ENCODE data around the gene ANKS1B. TPM values are rescaled to one million over a fixed set of nuclear protein-coding genes. Genes with fewer than 3 reads are reported as not detected.
A peak's percentile ranks its signal among the peaks of the same experiment; 100 is the strongest.

Gene ANKS1B
- total RNA-seq, 1 experiment from 2014 or later, result 5.6 TPM

DNA sequence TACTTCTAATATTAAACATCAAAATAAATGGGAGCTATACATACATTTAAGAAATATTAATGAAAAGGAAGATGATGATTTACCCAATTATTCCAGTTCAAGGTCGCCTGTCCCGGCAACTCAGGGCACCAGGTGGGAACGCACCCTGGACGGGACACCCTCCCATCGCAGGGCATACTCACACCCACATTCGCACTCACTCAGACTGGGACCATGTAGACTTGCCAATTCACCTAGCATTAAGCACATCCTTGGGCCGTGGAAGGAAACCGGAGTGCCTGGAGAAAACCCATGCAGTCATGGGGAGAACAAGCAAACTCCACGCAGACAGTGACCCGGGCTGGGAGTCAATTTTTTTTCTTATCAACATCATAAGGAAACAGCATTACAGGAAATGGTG lies 864.8 kb downstream of the ANKS1B start:
- in situ Hi-C loops (cut with HindIII; ENCODE audit: low pct_unique_long_range_greater_than_20kb, low sequenced_read_pairs), result no loop called here

DNA sequence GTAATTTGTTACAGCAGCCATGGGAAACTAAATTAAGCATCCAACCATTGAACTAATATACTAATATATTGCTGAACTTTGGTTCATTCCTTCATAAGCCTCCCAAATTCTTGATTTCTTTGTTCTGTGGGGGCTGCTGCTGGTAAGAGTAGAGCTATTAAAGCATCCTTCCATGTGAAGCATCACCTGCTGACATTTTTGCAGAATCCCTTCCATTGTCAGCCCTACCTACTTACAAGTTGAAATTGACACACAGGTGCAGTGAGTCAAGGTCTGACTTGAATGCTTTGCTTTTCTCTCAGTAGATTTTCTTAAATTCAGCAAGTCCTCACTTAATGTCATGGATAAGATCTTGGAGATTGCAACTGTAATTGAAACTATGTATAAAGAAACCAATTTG lies 865.3 kb downstream of the ANKS1B start:
- in situ Hi-C loops (cut with HindIII; ENCODE audit: low pct_unique_long_range_greater_than_20kb, low sequenced_read_pairs), result no loop called here
- DNase-seq (ENCODE audit: low read depth), result no peak

More for the DNA sequence above, 864.8 kb downstream of the ANKS1B start:
- DNase-seq (ENCODE audit: low read depth), result no peak

DNA sequence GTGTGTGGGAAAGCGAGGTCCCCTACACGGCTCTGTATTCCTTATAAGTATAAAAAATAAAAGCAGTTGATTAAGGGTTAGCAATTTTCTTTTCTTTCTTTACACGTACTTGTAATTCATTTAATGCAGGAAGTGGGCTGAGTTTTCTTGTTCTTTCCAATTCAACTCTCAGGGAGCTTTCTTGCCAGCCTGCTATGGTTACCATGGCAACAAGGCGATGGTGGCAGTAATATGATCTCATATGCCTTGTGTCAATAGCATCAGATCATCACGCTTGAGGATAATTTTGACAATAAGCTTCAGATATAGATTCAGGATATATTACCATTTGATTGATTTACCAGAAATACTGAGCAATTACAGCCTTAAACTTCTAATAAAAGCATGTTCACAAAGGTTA lies 873.1 kb downstream of the ANKS1B start:
- no peak for DNase-seq (ENCODE audit: low read depth)
- in situ Hi-C loops (cut with HindIII; ENCODE audit: low pct_unique_long_range_greater_than_20kb, low sequenced_read_pairs), result no loop called here

DNA sequence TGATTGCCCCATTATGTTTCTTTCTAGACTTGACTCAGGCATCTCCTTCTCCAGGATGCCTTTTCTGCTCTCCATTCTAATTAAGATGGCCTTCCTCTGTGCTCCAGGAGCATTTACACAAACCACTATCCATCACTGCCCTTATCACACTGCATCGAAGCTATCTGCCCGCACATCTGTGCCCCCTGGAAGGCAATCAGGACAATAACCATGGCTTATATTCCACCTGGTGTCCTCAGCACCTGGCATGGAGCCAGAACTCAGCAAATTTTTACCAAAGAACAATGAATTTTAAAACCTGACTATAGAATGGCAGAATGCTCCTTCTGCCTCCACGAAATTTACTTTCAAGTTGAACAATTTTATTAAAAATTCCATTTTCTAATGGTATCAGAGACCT lies 873.9 kb downstream of the ANKS1B start:
- in situ Hi-C loops (cut with HindIII; ENCODE audit: low pct_unique_long_range_greater_than_20kb, low sequenced_read_pairs), result no loop called here
- no peak for DNase-seq (ENCODE audit: low read depth)

DNA sequence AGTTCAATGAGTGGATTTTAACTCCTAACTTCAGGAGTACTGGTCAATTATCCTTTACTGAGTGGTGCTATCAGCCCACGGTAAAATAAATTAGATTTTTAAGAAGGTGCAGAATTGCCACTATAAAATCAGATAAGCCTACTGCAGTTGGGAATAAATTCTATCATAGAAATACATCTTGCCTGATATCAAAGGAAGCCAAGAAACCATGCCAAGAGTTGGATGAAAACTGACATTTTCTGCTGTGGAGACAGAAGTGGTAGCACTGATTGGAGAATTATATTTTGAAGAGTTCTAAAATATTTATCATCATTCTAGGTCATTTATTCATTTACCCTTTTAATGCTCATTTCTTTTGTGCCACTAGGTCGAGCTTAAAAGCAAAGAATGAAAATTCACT lies 874.5 kb downstream of the ANKS1B start:
- DNase-seq (ENCODE audit: low read depth), result no peak
- in situ Hi-C loops (cut with HindIII; ENCODE audit: low pct_unique_long_range_greater_than_20kb, low sequenced_read_pairs), result no loop called here

DNA sequence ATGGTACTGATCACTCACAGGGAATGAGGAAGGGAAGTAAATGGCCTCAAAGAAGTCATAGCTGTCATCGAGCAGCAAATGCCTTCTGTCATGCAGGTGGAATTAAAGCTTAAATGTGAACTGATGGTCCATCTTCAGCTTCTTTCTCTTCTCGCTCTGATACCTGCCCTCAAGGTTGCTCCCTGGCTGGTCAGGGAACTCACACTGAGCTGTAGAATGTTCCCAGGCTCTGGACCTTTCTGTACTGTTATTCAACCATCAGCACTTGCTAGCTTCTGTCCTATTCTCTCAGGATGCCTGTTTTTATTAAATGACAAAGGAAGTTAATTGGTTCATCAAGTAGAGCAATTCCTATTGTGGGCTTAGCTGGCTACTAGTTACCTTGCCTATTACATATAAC lies 875.8 kb downstream of the ANKS1B start:
- no peak for DNase-seq (ENCODE audit: low read depth)
- in situ Hi-C loops (cut with HindIII; ENCODE audit: low pct_unique_long_range_greater_than_20kb, low sequenced_read_pairs), result no loop called here

DNA sequence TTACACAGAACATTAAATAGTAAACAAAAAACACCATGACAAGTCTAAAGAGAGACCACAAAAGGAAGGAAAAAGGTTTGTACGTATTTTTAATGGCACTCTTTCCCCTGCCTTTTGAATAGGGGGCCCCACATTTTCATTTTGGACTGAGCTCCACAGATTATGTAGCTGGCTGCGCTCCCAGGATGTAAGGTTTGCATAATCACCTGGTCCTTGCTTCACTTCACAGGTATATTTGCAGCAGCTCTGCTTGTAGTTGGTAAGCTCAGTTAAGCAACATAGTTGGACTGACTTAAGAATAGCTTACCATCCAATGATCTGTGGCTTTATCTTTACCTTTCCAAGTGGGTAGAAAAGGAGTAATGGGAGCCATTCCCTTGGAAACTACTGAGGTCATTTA lies 885.0 kb downstream of the ANKS1B start:
- in situ Hi-C loops (cut with HindIII; ENCODE audit: low pct_unique_long_range_greater_than_20kb, low sequenced_read_pairs), result no loop called here
- no peak for DNase-seq (ENCODE audit: low read depth)

DNA sequence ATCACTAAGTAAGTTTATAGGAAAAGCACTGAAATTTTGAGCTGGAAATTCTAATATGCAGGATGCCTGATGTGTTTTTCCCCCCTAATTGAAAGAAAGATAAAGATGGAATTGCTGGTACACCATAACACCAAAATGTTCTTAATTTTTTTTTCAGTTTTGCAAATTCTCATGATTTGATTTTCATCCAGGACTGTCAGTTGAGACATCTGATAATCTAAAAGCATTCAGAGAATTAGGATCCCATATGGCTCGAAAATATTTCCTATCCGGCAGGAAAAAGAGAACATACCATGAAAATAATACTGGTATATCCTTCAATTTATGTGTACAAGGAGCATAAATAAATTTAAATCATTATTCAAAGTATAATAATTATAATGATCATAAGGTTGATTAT lies 887.6 kb downstream of the ANKS1B start:
- DNase-seq (ENCODE audit: low read depth), result no peak
- in situ Hi-C loops (cut with HindIII; ENCODE audit: low pct_unique_long_range_greater_than_20kb, low sequenced_read_pairs), result no loop called here

DNA sequence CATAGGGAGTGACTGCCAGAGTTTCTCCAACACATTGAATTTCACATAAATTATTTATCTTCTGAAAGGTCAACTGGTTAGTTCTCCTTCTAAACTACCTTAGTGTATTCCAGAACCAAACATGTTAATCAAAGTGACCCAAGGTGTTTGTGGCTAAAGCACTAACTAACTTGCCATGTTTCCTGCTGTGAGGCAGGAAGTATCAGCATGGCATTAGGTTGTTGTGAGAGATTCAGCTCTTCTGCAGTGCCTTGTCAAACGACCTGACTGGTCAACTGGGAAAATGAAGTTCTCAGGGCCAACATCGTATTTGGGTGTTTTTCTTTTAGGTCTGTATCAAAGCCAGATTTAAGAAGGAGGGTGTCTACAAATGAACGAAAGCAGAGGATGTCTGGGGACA lies 891.6 kb downstream of the ANKS1B start:
- no peak for DNase-seq (ENCODE audit: low read depth)
- in situ Hi-C loops (cut with HindIII; ENCODE audit: low pct_unique_long_range_greater_than_20kb, low sequenced_read_pairs), result no loop called here

DNA sequence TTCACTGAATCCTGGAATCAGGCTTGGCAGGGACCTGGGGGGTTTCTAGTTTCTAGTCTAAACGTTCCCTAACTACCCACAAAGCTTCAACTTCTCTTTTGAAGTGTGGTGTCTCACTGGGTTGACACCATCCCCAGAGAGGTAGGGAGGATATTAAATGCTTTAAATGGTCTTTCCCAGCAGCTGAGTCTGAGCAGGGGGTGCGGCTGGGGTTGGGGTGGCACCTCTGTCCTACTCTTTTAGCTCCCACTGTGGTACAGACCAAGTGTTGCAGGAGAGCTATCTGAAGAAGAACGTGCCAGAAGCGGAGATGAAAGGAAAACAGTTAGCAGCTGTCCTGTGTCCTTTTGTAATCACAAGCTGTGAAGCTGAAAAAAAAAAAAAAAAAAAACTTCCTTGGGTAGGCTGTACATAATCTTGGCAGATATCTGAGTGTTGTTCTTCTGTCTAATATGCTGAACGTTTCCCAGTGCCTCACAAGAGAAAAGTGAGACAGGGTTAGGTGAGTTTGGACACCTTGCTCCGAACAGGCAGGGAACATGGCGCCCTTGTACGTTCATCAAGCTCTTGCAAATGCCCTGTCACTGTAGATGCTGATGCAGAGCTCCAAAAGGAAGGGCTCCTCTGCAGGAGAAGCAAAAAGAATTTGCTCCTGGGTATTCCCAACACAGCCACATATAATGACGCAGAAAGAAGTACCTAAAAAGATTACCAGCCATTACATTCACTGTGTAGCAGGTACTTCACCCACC lies 892.5 kb downstream of the ANKS1B start:
- no peak for DNase-seq (ENCODE audit: low read depth)
- in situ Hi-C loops (cut with HindIII; ENCODE audit: low pct_unique_long_range_greater_than_20kb, low sequenced_read_pairs), result no loop called here

DNA sequence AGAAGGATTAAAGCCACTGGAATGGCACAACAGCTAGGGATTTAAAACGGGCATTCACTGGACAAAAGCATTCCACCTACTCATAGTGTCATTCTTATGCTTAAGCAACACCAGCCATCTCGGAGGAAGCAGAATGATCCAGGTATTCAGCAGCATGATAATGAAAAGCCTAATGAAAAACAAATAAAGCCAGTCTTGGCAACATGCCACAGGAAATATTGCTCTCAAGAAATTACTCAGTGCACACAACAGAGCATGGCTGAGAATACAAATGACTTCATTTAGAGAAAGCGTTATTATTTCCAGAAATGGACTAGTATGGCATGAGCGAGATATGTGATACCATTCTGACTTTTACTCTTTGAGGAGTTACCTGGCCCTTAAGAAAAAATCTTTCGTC lies 897.5 kb downstream of the ANKS1B start:
- in situ Hi-C loops (cut with HindIII; ENCODE audit: low pct_unique_long_range_greater_than_20kb, low sequenced_read_pairs), result no loop called here

DNA sequence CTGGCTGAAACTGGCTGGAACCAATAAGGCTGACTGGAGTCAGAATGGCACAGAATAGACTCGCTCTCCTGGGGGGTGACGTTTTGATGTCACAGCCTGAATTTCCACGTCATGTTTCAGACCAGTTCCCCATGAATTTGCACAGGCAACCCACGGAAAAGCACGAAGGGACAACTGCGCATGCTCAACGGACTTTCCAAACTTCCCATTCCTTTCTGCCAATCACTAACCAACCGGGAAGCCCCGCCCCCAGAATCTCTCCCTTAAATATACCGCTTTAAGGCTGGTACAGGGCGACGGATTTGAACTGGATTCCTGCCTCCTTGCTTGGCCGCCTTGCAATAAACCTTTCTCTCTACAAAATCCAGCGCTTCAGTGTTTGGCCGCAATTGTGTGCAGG lies 904.9 kb downstream of the ANKS1B start:
- in situ Hi-C loops (cut with HindIII; ENCODE audit: low pct_unique_long_range_greater_than_20kb, low sequenced_read_pairs), result no loop called here
- DNase-seq (ENCODE audit: low read depth), result no peak

More for the DNA sequence above, 897.5 kb downstream of the ANKS1B start:
- DNase-seq (ENCODE audit: low read depth), result peak; percentile 55

DNA sequence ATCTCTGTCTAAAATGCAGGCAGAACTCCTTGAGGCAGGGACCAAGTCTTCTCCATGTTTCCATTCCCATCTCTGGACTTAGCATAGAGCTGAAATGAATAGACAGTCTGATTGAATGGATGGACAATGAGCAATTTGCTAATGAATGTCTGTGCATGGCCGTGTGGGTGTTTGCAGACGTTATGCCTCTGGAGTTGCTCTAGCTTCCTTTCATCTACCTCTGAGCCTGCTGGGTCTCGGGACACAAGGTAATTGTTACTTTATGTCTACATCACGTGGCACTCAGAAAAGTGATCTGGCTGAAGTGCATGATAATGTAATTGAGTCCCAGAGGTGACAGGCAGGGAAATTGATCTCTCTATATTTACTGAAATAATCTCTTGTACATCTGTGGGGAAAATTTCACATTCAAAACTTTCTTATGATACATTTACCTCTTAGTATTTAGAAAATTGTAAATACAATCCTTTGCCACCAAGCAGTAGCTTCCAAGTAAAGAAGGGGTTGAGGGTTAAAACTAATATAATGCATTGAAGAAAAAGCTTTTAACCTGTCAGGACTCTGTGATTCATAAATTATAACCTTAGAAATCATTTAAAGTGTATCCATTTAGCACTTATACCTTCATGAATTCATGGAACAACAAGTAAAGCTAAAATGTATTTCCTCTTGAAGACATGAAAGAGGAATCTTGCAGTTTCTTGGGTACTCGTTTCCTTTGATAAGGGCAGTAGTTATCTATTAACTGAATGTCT lies 915.6 kb downstream of the ANKS1B start:
- in situ Hi-C loops (cut with HindIII; ENCODE audit: low pct_unique_long_range_greater_than_20kb, low sequenced_read_pairs), result no loop called here

DNA sequence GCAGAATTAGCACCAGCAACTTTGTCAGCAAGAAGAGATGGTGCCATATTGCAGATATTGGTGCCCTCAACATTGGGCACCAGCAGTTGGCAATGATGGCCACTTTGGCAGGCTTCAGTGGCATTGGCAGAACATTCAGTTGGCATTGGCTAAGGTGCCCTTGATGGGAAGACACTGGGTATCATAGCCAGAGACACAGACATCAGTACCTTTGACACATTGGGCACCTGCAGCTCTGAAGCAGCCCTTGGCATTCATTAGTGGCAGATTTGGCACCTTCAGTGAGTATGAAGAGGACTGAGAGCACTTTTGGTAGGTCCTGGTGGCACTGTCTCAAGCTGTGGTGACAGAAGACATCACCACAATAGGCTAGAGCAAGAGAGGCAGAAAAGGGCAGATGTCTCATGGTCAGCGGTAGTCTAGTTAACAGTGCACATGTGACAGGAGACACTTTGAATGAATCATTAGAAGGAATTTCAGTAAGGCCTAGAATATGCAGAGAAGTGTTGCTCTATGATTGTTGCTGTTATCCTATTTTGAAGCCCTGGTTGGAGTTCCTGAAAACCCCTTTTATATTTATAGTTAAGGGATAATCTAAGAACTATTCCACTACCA lies 917.5 kb downstream of the ANKS1B start:
- in situ Hi-C loops (cut with HindIII; ENCODE audit: low pct_unique_long_range_greater_than_20kb, low sequenced_read_pairs), result no loop called here
- no peak for DNase-seq (ENCODE audit: low read depth)

More for the DNA sequence above, 915.6 kb downstream of the ANKS1B start:
- DNase-seq (ENCODE audit: low read depth), result no peak

DNA sequence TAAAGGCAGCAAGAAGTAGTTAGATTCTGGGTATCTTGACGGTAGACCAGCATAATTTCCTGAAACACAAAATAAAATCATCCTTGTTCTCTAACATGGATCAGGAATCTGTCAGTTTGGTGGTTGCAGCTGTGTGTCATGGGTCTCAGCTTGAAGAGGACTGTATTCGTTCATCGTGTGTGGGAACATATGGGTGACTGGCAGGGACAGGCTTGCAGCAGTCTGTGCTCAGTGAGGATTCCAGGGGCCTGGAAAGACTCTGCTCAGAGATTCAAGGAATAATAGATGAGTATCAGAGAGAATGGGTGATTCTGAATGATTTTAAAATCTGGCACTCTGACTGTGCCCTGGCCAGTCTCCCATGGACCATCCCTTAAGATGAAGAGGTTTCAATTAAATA lies 918.0 kb downstream of the ANKS1B start:
- in situ Hi-C loops (cut with HindIII; ENCODE audit: low pct_unique_long_range_greater_than_20kb, low sequenced_read_pairs), result no loop called here
- DNase-seq (ENCODE audit: low read depth), result no peak

DNA sequence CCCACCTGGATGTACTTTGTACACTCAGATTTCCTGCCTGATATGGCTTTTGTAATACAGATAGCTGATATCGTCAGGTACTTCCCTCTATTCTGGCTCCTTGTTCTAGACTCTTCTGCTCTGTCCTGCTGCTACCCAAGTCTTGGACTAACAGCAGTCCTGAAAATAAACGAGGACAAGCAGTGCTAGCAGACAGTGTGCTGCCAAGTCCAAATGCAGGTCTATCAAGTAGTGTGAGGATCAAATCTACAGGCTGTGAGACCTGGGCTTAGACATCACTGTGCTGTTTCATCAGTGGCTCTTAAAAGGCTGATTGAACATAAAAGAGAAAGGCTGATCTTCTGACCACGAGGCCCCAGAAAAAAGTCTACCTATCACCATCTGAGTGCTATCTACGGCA lies 921.6 kb downstream of the ANKS1B start:
- no peak for DNase-seq (ENCODE audit: low read depth)
- in situ Hi-C loops (cut with HindIII; ENCODE audit: low pct_unique_long_range_greater_than_20kb, low sequenced_read_pairs), result no loop called here

DNA sequence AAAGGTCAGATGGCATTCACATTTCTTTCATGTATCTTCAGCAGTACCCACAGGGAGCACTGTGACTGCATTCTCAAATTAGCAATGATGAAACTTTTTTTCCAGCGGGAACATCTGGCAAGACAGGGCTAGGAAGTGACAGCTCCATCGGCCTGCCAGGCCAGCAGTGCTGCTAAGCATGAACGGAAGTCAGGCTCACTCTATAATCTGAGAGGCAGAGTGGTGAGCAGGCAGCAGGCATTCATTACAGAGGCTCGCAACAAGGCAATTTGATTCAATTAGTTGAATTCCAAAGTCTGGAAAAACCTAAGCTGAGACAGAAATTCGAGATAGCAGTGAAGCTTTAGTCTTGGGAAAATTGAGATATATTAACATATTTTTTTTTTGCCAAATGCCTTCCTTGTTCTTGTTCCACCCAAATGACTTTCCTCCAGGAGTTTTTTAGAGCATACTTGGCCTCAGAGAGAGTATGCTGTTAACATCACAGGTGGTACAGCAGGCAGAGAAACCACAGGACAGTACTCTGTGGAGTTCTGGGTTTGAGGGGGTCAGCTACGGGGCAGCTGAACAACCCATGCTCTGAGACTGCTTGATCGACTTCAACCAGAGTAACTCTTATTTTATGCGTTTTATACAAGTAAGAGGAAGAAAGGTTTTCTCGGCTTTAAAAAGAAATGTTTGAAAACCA lies 924.8 kb downstream of the ANKS1B start:
- DNase-seq (ENCODE audit: low read depth), result no peak
- in situ Hi-C loops (cut with HindIII; ENCODE audit: low pct_unique_long_range_greater_than_20kb, low sequenced_read_pairs), result no loop called here

DNA sequence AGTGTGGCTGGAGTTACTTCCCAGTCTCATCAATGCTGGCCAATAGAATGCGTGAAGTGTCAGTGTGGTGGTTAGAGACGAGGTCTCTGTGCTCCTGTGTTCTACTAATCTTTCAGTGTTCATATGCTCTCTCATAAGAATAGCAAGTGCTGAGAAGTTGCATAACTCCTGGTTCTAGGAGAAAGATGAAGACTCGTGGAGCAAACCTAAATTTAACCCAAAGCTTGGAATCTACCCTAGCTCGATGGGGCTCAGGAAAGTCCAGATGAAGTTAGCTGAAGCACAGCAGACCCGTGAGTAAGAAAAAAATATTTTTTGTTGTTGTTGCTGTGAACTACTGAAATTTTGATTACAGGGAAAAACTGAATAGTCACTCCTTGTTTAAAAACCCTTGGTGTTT lies 927.1 kb downstream of the ANKS1B start:
- DNase-seq (ENCODE audit: low read depth), result no peak
- in situ Hi-C loops (cut with HindIII; ENCODE audit: low pct_unique_long_range_greater_than_20kb, low sequenced_read_pairs), result no loop called here

DNA sequence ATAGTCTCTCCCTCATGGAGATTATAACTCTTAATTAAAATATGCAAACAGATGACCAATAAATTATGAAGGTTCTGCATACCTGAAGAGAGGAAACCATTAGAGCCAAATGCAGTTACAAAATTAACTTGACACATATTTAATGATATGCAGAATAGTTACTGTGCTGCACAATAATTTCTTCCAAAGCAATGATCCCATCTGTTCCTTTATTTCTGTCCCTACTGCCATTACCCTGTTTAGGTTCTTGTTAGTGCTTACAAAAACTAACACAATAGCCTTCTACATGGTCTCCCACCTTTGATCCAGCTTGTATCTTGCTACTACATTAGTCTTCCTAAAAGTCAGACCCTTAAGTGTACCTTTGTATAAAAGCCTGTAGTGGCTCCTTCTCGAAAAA lies 928.5 kb downstream of the ANKS1B start:
- no peak for DNase-seq (ENCODE audit: low read depth)
- in situ Hi-C loops (cut with HindIII; ENCODE audit: low pct_unique_long_range_greater_than_20kb, low sequenced_read_pairs), result no loop called here

All from Caki2 (cell line).